Posterior cingulate gyrus (tissue), 11 donors: Measurements from ENCODE around the gene TRAF3.

Experiments used
- DNase-seq, 10 donors: peaks; one replicate each; pipeline versions ENCODE4 v3.0.0 to v3.0.0-alpha.2; 2020 to 2021; ENCODE audit warnings: mixed read lengths in 3 of 10
- intact Hi-C: fragments of 100-400 bp; cut with DNase I; formaldehyde crosslinking; loops from one replicate; pipeline ENCODE4 v1.15.1; 2023

The TRAF3 gene

GRCh38 chr14:102901633-102902032, 124.4 kb downstream of the TRAF3 start:
- intact Hi-C loops: no loop called here
- no peak for DNase-seq

DNA sequence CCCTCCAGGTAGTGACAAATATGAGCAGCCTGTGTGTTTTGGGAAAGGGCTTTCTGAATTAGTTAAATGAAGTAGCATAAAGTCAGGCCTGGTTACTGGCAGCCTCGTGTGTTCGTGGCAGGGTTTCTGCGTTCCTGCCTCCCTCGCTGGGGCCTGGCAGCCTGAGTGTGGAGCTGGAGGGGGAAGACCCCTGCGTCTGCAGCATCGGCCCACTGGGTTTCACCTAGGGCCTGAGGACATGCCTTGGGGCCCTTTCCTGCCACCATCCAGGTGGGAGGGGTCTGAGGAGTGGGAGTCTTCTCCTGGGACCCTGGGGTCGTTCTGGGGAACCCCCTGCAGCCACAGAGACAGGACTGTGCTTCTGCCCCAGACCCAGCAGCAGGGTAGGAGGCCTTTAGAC, 124.8 kb downstream of the TRAF3 start:
- DNase-seq: no peak
- intact Hi-C loops: no loop called here

DNA sequence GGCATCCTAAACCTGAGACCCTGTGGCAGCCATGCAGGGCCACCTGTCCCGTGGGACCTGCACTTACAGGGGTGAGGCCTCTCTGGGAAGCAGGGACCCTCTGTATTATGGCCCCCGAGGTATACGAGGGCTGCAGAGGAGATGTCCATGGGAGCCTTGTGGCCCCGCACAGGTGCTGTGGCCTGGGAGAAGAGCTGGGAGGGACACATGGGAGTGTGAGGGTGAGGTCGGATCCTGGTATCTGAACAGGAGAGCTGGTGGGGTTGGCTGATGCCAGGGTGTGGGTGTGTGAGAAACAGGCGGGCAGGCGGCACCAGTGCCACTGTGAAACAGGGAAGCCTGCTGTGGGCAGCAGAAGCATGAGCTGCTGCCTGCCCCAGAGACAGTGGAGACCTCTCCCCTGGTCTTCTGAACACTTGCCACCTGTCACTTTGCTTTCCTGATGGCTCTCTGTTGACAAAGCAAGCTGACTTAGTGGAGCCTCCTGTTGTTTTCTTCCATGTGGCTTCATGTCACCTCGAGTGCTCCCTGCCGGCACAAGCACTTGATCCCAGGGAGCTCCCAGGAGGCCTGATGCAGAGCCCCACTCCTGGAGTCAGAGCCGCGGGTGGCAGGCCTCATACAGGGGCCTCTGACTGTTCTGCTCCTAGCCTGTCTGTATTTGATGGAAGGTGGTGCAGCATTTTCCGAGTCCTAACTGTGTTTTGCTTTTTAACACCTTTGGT, 125.4 kb downstream of the TRAF3 start:
- intact Hi-C loops: no loop called here
- no peak for DNase-seq

DNA sequence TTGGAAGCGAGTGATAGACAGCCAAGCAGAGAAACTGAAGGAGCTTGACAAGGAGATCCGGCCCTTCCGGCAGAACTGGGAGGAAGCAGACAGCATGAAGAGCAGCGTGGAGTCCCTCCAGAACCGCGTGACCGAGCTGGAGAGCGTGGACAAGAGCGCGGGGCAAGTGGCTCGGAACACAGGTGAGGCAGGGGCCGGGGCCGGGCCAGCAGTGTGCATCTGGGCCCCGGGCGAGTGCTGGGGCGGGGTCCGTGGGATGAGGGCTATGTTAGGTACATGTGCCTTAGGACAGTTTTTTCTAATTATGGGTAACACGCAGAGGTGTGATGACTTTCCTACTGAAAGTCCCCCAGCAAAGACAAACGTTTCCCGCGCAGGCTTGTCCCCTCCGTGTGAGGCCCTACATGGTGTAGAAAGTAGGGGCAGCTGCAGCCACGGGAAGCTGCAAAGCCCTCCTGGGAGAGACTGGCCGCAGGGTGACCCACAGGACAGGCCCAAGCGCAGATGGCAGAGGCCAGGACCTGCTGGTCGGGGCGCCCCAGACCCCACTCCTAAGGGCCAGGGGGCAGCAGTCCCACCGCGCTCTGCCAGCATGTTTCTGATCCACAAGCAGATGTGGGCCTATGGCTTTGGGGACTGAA, 126.1 kb downstream of the TRAF3 start:
- peak in 1 of 10 donors; percentile 78 for DNase-seq
- intact Hi-C loops: no loop called here

- intact Hi-C loops: no loop called here
- DNase-seq: no peak
Measured at GRCh38 chr14:102903889-102904512, 126.8 kb downstream of the TRAF3 start.

GRCh38 chr14:102905116-102906108, 128.2 kb downstream of the TRAF3 start:
- DNase-seq: peak in 1 of 10 donors; percentile 66
- intact Hi-C loops: no loop called here

GRCh38 chr14:102906616-102907302, 129.5 kb downstream of the TRAF3 start:
- peak in 2 of 10 donors; percentile 79 to 82 for DNase-seq
- intact Hi-C loops: no loop called here

GRCh38 chr14:102907303-102907844, 130.1 kb downstream of the TRAF3 start:
- peak in 2 of 10 donors; percentile 64 to 83 for DNase-seq
- intact Hi-C loops: no loop called here

GRCh38 chr14:102907980-102908730, 130.9 kb downstream of the TRAF3 start:
- peak in 3 of 10 donors; percentile 32 to 82 (median 76) for DNase-seq

DNA sequence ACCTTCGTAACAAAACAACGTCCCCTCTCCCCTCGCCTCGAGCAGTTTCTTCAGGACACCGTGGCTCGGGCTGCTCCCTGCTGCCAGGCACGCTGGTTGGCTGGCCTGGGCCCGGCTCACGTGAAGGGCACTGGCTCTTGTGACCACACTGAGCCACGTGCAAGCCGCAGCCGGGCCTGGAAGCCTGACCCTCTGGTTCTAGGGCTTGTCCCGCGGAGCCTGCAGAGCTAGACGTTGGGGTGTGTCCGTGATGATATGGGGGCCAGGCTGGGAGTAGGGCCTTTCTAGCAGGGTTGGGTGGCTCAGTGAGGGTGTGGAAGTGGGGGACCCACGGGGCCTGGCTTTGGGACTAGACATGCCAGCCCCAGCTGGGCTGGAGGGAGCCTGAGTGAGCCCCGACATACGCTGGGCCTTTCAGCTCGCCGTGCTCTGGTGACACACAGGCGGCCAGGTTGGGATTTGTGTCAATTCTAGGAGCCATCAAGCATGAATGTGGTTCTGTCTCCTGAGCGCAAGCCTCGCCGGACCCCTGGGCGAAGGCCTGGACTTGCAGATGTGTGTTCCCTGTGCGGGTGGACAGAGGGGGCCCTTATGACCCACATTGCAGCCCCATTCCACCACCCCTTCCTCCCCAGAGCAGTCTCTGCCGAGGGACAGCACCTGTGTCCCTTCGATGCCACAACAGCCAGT, 131.7 kb downstream of the TRAF3 start:
- peak in 3 of 10 donors; percentile 59 to 65 (median 63) for DNase-seq
- intact Hi-C loops: no loop called here

More at GRCh38 chr14:102907980-102908730, 130.9 kb downstream of the TRAF3 start:
- intact Hi-C loops: no loop called here

GRCh38 chr14:102909462-102909861, 132.2 kb downstream of the TRAF3 start:
- intact Hi-C loops: no loop called here
- DNase-seq: peak in 3 of 10 donors; percentile 26 to 74 (median 54)

- intact Hi-C loops: loop anchor here (10.0 kb wide), 1 partner anchor 135 kb away; the partner anchor contains the start of gene TRAF3
- peak in 2 of 10 donors; percentile 51 to 77 for DNase-seq
Measured at GRCh38 chr14:102909911-102910310, 132.7 kb downstream of the TRAF3 start.

DNA sequence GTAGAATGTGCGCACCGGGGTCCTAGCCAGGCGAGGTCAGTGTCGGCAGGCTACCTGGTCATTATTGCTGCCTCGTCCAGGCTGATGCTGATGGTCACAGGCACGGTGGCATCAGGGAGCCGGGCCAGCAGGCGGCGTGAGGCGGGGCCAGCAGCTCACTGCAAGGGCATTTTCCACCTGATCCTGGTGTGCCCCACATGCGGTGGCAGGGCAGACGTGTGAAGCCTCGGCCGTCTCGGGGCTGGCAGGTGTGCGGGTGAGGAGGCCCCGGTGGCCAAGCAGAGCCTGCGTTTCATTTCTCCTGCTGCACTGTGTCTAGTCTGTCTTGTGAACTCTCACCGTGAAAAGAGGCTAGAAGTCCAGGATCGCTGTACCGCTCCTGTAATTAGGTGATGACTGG, 133.2 kb downstream of the TRAF3 start:
- DNase-seq: peak in 2 of 10 donors; percentile 63 to 77
- intact Hi-C loops: loop anchor here (10.0 kb wide), 1 partner anchor 136 kb away; the partner anchor contains the start of gene TRAF3

GRCh38 chr14:102911541-102911951, 134.3 kb downstream of the TRAF3 start:
- DNase-seq: peak in 3 of 10 donors; percentile 64 to 73 (median 66)
- intact Hi-C loops: loop anchor here (10.0 kb wide), 1 partner anchor 137 kb away; the partner anchor contains the start of gene TRAF3

- peak in 2 of 10 donors; percentile 52 to 75 for DNase-seq
- intact Hi-C loops: loop anchor here (10.0 kb wide), 1 partner anchor 137 kb away; the partner anchor contains the start of gene TRAF3
Measured at GRCh38 chr14:102911991-102912761, 134.9 kb downstream of the TRAF3 start.

- intact Hi-C loops: loop anchor here (10.0 kb wide), 1 partner anchor 139 kb away; the partner anchor contains the start of gene TRAF3
- DNase-seq: peak in 3 of 10 donors; percentile 65 to 84 (median 68)
Measured at GRCh38 chr14:102913341-102914211, 136.3 kb downstream of the TRAF3 start.
